ENCODE measurements around the gene CCDC33.
A peak's percentile ranks its signal among the peaks of the same experiment; 100 is the strongest.

Gene CCDC33

GRCh38 chr15:74305687-74306086 is 69.6 kb downstream of the CCDC33 start:
- Histone ChIP-seq H3K9me3 (replicated peaks; ENCODE audit: insufficient read depth, low read length) (no peaks in the 10 kb centered on the region), H3K36me3 (replicated peaks; ENCODE audit: insufficient read depth, low read length) (no peaks in the 10 kb centered on the region), H3K27ac (ENCODE audit: low read length) (no peak overlapping the region), H3F3A (ENCODE audit: insufficient read depth, low read length) (no peaks in the 10 kb centered on the region), H4K20me1 (ENCODE audit: insufficient read depth, low read length) (no peaks in the 10 kb centered on the region), H3K4me2 (ENCODE audit: low read depth, low read length) (no peak overlapping the region), H3K4me3 (ENCODE audit: low read length) (no peak overlapping the region), H3K79me2 (ENCODE audit: low read length) (no peaks in the 10 kb centered on the region), H3K9me2 (replicated peaks; ENCODE audit: insufficient read depth, low read length) (no peaks in the 10 kb centered on the region), H3K4me1 (ENCODE audit: low read length) (no peaks in the 10 kb centered on the region), H3K9ac (ENCODE audit: low read length) (no peak overlapping the region), H3K27me3 (replicated peaks; ENCODE audit: insufficient read depth, low read length) (peaks cover 97% of the 10 kb centered on the region), H2AFZ (ENCODE audit: low read length) (no peak overlapping the region)
- no peak for DNase-seq
- TF ChIP-seq, protein P1, sequence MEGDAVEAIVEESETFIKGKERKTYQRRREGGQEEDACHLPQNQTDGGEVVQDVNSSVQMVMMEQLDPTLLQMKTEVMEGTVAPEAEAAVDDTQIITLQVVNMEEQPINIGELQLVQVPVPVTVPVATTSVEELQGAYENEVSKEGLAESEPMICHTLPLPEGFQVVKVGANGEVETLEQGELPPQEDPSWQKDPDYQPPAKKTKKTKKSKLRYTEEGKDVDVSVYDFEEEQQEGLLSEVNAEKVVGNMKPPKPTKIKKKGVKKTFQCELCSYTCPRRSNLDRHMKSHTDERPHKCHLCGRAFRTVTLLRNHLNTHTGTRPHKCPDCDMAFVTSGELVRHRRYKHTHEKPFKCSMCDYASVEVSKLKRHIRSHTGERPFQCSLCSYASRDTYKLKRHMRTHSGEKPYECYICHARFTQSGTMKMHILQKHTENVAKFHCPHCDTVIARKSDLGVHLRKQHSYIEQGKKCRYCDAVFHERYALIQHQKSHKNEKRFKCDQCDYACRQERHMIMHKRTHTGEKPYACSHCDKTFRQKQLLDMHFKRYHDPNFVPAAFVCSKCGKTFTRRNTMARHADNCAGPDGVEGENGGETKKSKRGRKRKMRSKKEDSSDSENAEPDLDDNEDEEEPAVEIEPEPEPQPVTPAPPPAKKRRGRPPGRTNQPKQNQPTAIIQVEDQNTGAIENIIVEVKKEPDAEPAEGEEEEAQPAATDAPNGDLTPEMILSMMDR (IDR thresholded peaks at IDR 0.05; ENCODE audit: low read length): no peak
- TF ChIP-seq EZH2phosphoT487 (IDR thresholded peaks at IDR 0.05; ENCODE audit: low read length) (no peak), EZH2 (optimal IDR thresholded peaks at IDR 0.05; ENCODE audit: low read depth, low read length) (no peak)

DNA sequence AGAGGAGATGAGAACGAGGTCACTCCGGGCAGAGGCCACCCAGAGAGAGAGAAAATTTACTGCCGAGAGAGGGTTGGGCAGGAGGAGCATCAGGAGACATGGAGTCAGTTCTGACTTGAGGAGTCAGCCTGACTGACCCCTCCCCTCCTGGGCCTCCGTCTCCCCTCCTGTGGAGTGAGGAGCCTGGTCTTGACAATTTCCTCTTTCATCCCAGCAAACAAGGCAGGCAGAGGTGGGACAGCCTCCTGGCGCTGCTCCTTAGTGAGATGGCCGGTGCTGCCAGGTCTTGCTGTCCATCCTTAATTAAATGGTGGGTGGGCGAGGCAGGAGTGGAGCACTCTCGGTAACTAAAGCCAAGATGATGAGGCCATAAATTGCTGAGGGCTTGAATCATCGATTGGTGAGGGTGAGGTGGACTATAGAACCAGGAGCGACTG is 70.7 kb downstream of the CCDC33 start:
- H3K79me2 ChIP-seq (ENCODE audit: low read length): no peaks in the 10 kb centered on the region
- no peak overlapping the region for H2AFZ ChIP-seq (ENCODE audit: low read length)
- no peaks in the 10 kb centered on the region for H3K9me3 ChIP-seq (replicated peaks; ENCODE audit: insufficient read depth, low read length)
- no peak overlapping the region for H3K4me3 ChIP-seq (ENCODE audit: low read length)
- H3K9ac ChIP-seq (ENCODE audit: low read length): no peak overlapping the region
- H3K36me3 ChIP-seq (replicated peaks; ENCODE audit: insufficient read depth, low read length): no peaks in the 10 kb centered on the region
- no peak overlapping the region for H3K27ac ChIP-seq (ENCODE audit: low read length)
- H3K27me3 ChIP-seq (replicated peaks; ENCODE audit: insufficient read depth, low read length): peaks cover 97% of the 10 kb centered on the region
- DNase-seq: no peak
- TF ChIP-seq EZH2phosphoT487 (IDR thresholded peaks at IDR 0.05; ENCODE audit: low read length) (no peak), EZH2 (optimal IDR thresholded peaks at IDR 0.05; ENCODE audit: low read depth, low read length) (no peak)
- TF ChIP-seq, protein P1 (IDR thresholded peaks at IDR 0.05; ENCODE audit: low read length): no peak
- H3K4me1 ChIP-seq (ENCODE audit: low read length): no peaks in the 10 kb centered on the region
- H3F3A ChIP-seq (ENCODE audit: insufficient read depth, low read length): no peaks in the 10 kb centered on the region
- H3K9me2 ChIP-seq (replicated peaks; ENCODE audit: insufficient read depth, low read length): no peaks in the 10 kb centered on the region
- H3K4me2 ChIP-seq (ENCODE audit: low read depth, low read length): no peak overlapping the region
- no peaks in the 10 kb centered on the region for H4K20me1 ChIP-seq (ENCODE audit: insufficient read depth, low read length)

DNA sequence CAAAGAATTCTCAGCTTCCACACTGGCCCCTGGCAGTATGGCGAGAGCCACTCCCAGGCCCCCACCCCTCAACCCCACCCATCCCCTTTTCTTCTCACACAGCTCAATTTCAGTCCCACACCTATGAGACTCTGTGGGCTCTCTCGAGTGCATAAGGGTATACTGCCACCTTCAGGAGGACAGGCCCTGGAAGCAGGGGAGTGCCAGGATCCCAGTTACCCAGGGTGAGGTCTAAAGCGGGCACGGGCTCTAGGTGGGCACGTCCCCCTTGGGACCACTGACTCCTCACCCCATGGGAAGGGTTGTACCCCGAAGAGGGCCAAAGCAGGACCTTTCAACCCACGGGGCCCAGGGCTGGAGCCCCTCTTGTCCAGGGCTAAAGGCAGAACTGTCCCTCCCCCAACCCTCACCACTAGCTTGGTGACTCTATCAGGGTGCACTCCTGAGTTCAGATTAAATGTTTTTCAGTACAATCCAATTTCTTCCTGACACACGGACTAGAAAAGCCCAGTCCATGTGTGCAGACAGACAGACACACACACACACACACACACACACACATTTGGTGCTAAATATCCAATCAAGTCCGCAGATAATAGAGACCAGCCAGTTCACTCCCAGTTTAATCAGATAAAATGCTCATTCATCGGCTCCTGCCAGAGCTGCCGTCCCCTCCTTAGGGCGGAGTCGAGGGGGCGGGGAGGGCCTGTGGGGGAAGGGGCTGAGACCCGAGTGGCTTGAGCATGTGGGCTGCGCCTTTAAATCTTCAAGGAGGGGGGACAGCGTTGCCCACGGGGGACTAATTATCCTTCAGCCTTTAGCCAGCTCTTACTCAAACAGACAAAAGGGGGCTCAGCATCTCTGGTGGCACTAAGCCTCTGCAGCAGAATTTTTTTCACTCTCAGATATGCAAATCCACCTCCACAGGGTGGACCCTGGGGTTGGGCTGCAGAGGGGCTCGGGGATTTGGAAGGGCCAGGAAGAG is 72.0 kb downstream of the CCDC33 start:
- no peaks in the 10 kb centered on the region for H3K4me1 ChIP-seq (ENCODE audit: low read length)
- H3K9ac ChIP-seq (ENCODE audit: low read length): no peak overlapping the region
- TF ChIP-seq, protein P1 (IDR thresholded peaks at IDR 0.05; ENCODE audit: low read length): peak; percentile 51
- no peak for TF ChIP-seq EZH2phosphoT487 (IDR thresholded peaks at IDR 0.05; ENCODE audit: low read length)
- no peak for TF ChIP-seq EZH2 (optimal IDR thresholded peaks at IDR 0.05; ENCODE audit: low read depth, low read length)
- peak; percentile 38 for DNase-seq
- H3K27me3 ChIP-seq (replicated peaks; ENCODE audit: insufficient read depth, low read length): peaks cover 97% of the 10 kb centered on the region
- no peak overlapping the region for H2AFZ ChIP-seq (ENCODE audit: low read length)
- H3K79me2 ChIP-seq (ENCODE audit: low read length): no peaks in the 10 kb centered on the region
- no peaks in the 10 kb centered on the region for H3F3A ChIP-seq (ENCODE audit: insufficient read depth, low read length)
- H3K9me3 ChIP-seq (replicated peaks; ENCODE audit: insufficient read depth, low read length): no peaks in the 10 kb centered on the region
- no peak overlapping the region for H3K27ac ChIP-seq (ENCODE audit: low read length)
- no peaks in the 10 kb centered on the region for H3K9me2 ChIP-seq (replicated peaks; ENCODE audit: insufficient read depth, low read length)
- H3K4me3 ChIP-seq (ENCODE audit: low read length): no peak overlapping the region
- no peaks in the 10 kb centered on the region for H3K36me3 ChIP-seq (replicated peaks; ENCODE audit: insufficient read depth, low read length)
- no peak overlapping the region for H3K4me2 ChIP-seq (ENCODE audit: low read depth, low read length)
- H4K20me1 ChIP-seq (ENCODE audit: insufficient read depth, low read length): no peaks in the 10 kb centered on the region
